GM19351 (cell line): Measurements from ENCODE around the gene ADCY4.

Source experiments
- ATAC-seq: cut with Tn5 transposase; IDR thresholded peaks from one replicate; pipeline ENCODE4 v1.9.1; 2021; ENCODE audit warnings: mild to moderate bottlenecking, moderate library complexity; ENCODE audit not compliant: unreplicated experiment

Gene ADCY4

DNA sequence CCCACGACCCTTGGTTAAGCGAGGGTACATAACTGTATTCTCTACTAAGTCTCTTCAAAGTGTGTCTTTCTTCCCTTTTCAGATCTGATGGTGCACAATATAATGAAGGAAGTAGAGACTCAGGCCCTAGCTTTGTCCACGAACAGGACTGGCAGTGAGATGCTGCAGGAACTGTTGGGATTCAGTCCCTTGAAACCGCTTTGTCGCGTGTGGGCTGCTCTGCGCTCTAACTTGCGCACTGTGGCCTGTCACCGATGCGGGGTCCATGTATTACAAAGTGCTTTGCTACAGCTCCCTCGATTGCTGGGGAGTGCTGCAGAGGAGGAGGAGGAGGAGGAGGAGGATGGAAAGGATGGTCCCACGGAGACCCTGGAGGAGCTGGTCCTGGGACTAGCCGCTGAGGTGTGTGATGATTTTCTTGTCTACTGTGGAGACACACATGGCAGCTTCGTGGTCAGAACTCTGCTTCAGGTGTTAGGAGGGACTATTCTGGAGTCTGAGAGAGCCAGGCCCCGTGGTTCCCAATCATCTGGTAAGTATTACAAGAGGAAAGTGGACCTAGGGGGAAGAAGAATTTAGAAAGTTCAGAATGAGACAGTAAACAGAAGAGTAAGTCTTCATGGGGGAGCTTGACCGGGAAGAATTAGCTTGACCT lies 34.4 kb downstream of the ADCY4 start:
- ATAC-seq: no peak

DNA sequence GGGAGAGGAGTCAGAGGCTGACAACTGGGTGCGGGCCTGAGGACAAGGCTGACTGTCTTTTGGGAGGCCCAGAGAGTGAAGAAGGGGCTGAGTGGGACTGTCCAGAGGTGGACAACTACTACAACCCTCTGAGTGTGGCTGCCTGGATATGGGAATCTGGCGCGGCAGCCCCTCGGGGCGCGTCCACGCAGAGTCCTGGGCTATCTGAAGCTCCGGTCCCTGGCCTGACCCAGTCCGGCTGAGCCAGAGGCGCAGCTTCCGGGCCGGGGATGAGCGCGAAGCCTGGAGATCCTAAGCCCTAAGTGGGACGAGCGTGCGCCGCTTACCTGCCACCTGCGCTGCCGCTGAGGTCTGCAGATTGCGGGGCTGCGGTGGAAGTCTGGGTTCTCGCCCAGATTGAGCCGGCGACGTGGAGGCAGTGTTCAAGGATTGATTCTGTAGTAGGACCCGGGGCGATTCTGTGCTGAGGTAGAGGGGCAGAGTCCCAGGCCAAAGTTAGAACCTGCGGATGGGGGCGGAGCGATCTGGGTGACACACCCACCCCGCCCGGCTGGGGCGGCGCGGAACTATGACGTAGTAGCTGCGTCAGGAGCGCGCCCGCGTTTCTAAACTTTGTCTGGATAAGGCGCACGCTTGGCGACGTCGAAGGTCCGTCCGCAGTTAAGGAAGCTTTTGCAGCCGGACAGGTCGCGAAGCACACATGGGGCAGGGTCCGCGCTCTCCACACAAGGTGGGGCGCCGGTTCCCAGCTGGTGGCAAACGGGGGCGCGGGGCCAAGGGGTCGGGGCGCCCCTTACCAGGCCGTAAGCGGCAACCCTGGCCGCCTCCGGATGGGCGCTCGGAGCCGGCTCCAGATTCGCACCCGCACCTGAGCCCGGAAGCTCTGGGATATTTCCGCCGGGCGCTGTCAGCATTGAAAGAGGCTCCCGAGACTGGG lies 35.3 kb downstream of the ADCY4 start, which contains the start of the genes DHRS1 and NOP9:
DHRS1 (minus strand) TSS at position 526 of the 937 bp plus-strand sequence. CDS start 674 bp downstream, outside the sequence.
NOP9 (plus strand) TSS at position 596 of the 937 bp plus-strand sequence; CDS start at position 701, 105 bp downstream.
- peak; percentile 72 for ATAC-seq

DNA sequence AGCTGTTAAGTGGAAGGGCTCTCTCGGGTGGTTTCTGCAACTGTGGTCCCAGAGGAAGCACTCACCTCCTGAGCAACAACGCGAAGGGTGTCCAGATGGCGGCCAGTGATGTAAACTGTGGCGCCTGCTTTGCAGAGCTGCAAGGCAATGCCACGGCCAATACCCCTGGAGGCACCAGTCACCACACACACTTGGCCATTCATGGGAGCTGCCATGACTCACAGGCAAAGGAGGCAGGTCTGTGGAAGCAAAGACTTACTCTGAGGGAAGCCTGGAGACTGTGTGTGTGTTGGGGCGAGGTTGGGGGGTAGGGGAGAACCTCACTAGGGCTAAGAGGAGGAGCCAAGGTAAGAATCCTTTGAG lies 36.0 kb downstream of the ADCY4 start:
- no peak for ATAC-seq

DNA sequence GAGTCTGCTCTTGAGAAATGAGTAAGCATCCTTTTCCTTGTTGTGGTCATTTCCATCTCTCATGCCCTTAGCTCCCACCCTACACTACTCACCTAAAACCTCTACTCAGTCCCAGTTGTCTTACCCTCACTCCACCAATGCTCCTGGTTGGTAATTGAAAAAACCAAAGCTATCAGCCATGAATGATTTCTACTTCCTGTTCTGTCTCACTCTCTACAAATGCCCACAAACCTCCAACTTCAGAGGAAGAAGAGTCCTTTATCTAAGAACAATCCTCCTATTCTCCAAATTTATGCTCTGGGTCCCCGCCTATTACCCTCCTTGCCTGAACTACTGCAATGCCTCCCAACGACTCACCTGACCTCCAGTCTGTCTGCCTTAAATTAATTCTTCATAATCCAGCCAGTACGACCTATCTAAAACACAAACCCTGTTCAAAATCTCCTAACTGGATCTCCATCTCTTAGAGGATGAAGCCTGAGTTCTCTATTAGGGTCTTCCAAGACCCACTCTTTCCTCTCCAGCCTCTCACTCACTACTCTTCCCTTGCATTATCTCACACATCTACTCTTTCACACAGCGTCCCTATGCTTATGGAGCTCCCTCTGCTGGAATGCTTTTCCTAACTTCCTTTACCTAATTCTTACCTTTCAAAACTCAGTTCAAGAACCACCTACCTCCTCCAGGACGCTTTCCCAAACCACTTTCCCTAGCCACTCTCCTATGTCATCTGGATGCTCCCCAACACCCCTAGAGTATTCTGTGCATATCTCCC lies 37.5 kb downstream of the ADCY4 start:
- ATAC-seq: peak; percentile 7

DNA sequence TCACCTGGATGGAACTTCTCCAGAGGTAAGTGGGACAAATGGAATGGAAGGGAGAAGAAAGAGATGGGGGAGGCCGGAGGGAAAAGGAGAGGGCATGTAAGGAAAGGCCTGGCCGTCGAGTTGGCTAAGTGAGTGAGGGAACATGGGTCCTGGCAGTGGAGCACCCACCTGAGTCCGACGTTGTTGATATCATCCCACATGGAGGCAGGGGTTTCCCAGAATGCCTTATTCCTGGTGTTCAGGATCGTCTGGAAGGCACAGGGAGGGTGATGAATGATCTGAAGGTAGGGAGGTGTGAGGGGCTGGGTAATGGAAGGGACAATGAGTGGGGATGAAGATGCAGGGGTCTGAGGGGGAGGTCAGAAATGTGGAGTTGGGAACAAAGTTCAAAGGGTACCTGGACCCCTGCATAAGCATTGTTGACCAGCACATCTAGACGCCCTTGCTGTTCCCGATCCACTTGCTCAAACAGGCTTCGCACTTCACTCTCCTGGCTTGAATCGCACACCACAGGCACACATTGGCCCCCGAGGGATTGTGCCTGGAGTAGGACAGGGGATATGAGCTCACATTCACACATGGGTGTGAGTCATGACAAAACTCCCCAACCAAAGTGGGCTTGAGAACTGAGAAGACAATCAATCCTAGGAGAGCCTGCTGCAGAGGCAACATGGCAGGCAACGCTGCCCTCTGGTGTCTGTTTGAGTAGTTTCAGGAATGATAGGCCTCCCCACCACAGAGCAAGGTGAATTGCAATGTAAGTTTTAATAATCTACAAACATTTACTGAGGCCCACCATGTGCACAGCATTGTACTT lies 38.3 kb downstream of the ADCY4 start:
- peak; percentile 52 for ATAC-seq

DNA sequence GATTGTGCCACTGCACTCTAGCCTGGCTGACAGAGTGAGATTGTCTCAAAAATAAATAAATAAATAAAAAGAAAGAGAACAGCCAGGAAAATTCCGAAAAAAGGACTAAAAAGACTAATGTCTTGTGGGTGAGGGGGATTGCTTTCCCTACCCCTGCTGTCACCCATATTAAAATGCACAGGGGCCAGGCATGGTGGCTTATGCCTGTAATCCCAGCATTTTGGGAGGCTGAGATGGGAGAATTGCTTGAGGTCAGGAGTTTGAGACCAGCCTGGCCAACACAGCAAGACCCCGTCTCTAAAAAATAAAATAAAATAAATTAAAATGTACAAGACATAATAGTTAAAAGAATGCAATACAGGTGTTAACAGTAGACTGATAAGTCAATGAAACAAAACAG lies 41.3 kb downstream of the ADCY4 start:
- ATAC-seq: no peak

DNA sequence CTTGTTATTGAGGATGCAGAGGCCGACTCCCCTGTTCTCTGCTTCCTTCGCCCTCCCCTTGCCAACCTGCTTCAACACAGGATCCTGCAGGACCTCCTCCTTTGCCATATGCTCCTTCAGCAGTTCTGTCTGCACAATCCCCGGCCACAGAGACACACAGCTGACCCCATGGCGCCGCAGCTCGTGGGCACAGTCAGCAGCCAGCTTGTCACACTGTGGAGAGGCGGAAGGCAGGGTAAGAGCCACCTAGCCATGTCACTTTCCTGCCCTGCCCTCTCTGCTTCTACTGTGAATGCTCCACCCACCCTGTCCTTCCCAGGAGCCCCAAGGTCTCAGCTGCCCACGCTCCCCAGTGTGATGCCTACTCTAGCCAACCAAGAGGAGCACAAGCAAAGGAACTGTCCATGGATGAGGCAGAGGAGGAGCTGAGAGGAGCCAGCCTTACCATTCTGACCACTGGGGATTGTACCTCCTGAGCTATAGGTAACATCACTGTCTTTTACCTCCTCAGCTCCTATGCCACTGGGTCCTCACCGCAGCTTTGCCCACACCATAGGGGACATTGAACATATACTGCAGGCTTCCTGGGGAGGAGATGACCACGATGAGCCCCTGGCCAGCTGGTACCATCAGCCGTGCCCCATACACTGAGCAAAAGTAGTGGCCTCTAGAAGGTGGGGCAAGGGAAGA lies 42.6 kb downstream of the ADCY4 start:
- no peak for ATAC-seq

DNA sequence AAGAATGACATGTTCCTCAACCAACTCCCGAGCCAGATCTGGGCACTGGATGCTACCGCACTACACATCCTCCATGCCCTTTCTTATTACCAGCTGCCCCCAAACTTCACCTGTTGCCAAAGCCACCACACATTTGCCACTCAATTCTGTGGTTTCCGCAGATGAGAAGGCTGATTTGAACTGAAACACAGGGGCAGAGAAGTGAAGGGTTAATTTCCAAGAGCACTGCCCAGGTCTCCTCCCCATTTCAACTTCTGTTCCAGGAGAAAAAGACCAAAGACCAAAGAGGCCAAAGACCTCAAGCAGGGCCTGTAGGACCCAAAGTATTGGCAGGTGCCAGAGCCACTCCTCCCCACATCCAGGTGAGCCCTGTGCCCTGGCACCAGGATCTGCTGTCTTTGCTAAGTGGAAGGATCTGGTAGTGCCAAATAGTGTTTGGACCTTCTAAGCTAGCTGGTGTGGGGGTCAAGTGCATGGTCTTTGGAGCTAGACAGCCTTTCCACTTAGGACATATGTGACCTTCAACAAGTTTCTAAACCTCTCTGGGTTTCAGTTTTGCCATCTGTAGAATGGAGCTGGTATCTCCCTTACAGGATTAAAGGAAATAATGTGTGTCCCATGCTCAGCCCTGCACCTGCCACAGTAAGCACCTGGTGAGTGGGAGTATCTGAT lies 43.3 kb downstream of the ADCY4 start:
- ATAC-seq: no peak

DNA sequence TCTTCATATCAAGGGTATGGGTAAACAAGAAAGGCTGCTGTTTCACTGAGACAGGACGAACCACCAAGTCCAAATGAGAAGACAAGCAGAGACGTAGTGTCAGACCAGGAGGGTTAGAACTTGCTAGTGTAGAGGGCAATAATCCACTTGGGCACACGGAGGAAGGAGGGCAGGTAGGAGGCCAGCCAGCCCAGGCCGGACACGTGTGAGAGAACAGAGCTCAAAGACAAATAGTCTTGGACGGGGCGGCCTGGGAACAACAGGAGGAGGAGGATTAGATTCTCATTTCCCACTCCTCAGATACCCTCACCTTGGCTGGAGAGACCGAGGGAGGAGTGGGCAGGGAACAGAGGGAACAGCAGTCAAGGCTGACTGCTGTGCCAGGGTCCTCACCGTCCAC lies 44.1 kb downstream of the ADCY4 start:
- ATAC-seq: no peak

DNA sequence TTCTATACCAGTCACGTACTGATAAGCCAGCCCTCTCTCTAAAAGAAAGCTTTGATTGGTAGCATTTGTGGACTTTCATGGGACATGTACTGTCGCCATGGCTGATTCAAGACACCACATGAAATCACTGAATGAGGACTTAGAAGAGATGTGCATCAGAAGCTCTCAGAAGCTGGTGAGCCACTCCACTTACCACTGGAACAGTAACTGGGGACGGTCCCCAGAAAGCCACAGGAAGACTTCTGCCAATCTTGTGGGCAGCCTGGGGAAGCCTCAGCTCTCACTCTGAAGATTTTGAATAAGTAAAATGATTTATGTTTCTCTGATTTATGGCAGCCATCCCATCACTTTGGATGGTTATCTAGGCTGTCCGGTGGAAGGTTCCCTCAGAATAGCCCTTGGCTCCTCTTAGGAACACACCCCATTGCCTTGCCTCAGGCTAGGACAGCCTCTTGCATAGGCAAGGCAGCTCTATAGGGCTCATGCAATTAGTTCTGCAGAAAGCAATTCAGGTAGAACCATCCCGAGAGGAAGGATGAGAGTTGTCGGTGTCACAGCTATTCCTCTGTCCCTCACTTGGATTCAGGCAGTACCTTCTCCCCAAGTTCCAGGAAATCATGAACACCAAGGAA lies 45.1 kb downstream of the ADCY4 start:
- no peak for ATAC-seq

DNA sequence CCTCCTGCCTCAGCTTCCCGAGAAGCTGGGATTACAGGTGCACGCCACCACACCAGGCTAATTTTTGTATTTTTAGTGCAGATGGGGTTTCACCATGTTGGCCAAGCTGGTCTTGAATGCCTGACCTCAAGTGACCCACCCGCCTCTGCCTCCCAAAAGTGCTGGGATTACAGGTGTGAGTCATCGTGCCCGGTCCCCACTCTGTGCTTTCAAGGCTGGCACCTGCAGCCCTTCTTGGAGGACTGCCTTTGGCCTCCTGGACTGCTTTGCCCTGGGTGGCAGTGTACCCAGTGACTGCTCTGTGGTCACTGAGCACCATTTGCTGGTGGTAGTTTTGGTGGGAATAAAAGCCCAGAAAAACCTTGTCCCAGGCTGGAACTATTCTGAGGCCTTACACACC lies 47.9 kb downstream of the ADCY4 start:
- no peak for ATAC-seq

DNA sequence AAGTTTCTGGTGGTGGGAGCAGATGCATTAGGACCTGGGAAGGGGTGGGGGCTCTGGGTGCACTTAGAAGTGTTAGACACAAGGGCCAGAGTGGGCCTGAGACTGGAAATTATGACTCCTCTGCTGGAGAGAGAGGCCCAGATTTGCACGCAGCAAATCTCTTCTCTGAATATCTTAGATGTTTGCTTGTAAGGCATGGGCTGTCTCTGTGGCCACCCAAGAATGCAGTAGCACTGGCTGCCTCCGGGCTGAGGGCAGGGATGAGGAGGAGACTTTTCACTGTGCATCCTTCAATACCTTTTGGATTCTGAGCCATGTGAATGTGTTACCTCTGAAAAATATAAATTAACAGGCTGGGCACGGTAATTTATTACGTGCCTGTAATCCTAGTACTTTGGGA lies 49.5 kb downstream of the ADCY4 start:
- ATAC-seq: no peak

DNA sequence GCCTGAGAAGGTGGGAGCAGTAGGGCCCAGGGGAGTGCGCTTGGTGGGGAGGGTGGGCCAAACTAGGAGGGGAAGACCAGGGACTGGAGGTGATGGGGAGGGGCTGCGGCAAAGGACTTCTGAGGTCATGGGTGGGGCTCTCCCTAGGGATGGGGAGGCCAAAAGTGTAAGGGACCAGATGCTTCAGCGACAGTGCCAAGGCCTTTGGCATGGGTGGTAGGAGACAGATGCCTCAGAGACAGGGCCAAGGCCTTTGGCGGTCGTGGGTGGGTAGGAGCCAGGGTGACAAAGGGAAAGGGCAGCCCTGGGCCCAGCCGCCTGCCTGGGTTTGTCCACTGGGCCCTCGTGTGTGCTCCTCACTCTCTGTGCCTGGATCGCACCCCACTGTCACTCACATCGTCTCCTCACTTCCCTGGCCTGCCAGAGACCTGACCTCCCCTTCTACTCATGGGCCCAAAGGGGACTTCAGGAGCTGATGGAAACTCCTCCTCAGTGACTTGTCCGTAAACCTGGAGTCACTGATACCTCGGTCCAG lies 50.3 kb downstream of the ADCY4 start:
- ATAC-seq: no peak

DNA sequence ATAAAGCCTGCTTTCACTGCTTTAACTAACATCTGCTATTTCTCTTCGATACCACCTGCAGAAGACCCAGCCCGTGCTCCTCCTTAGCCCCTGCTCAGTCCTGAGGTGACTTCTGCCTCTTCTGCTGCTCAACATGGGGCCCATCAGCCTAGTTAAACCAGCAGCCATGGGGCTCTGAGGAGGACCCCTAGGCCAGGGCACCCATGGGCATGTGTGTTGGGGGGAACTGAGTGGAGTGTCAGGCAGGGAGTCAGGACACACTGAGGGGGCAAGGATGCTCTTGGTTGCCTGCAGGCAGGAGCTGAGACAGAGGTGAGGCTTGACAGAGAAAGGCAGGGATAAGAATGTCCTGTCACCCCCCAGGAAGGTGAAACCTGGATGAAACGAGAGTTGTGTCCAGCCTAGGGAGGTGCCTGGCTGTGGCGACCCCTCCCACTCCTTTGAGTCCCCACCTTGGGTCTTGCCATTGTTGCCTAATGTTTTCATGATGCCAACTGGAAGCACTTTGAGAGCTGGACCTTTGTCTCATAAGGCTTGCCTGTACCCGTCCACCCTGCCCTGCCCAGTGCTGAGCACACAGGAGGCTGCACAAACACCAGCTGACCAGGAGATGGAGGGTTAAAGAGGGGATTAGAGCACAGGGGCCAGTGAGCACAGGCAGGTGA lies 50.9 kb downstream of the ADCY4 start:
- ATAC-seq: no peak

DNA sequence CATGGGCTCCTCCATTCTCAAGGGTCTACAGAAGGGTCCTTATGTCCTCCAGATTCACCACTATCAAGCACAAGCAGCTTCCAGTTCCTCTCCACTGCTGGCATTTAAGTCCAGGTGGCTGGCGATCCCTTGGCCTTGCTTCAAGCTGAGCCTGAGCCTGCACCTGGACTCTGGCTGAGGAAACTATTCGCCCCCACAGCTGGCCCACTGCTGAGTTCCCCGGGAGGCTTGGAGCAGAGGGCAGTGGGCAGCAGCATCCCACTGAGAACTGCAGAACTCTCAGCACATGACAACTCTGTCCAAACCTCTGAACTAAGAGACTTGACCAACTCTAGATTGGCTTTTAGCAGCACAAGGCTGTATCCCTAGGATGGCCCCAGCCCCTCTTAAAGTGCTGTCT lies 52.1 kb downstream of the ADCY4 start:
- ATAC-seq: no peak

DNA sequence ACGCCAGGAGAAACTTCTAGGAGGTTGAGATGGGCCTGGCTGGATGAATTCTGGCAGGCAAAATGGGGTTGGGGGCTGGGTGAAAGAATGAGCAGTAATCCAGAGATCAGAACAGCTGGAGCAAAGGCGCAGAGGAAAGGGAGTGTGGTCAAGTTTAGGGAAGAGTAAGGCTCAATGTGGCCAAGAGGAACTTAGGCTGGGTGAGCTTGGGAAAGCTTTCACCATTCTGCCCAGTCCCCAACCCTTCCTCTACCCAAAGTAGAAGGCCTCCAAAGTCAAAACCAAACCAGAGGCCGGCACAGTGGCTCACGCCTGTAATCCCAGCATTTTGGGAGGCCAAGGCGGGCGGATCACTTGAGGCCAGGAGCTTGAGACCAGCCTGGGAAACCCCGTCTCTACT lies 53.2 kb downstream of the ADCY4 start:
- ATAC-seq: no peak

DNA sequence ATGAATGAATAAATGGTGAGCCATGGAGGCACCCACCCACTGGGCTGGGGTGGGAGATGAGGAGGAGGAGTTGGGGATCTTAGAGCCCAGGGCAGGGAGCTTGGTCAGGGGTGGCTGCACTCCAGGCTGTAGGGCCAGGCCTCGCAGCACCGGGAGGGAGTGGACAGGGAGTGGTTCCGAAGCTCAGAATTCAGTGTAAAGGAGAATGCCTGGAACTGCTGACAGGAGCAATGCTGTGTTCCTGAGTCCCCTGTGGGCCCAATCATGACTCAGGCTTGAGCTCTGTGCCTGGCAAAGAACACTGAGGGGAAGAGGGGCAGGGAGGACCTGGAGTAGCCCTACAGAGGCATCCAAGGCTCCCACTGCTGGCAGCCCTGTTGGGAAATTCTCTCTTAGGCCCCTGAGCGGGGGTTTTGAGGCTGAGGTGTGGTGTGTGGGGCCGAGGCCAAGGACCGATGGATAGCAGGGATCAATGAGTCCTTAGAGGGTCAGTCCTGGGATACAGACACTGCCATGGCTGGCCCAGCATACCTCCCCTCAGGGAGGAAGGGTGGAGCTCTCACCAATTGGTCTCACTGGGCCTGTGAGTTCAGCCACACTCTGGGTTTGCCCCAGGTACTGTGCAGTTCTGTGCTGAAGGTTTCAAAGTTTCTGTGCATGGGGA lies 53.9 kb downstream of the ADCY4 start:
- no peak for ATAC-seq
